PC-9 (cell line): ENCODE results near the gene SEC24C. TPM values are rescaled to one million over a fixed set of nuclear protein-coding genes. Genes with fewer than 3 reads are reported as not detected.
"Not testable (repeated sequence)": the region's sequence is repeated elsewhere in the genome, so short reads cannot be mapped to it uniquely, and the experiment has no call there.

ENCODE experiments used
- BruUV-seq: library from RNA; stranded (reverse); fragments of 400-500 nt; replicated peaks from 2 replicates; lab custom pipeline; 2021; lab: Mats Ljungman, UMichigan
- CTCF ChIA-PET: fragments of 300-600 bp; sonication (Branson Sonifier 250); formaldehyde crosslinking; loops from one replicate; lab custom pipeline; 2022; ENCODE audit warnings: antibody characterized with exemption; lab: Charles Lee
- POLR2A ChIA-PET: fragments of 300-600 bp; sonication (Branson Sonifier 250); formaldehyde crosslinking; loops from one replicate; lab custom pipeline; 2022; ENCODE audit warnings: antibody characterized with exemption; ENCODE audit not compliant: unreplicated experiment; lab: Charles Lee
- DNase-seq, 2 experiments: peaks; one replicate each; pipeline versions ENCODE4 v3.0.0 to v3.0.0-alpha.2; 2015 to 2022; ENCODE audit warnings: mixed read lengths in 1 of 2
- H2AFZ ChIP-seq: fragments of 200-600 bp; sonication (generic); 2 replicates; pipeline ENCODE4 v1.8.1; 2017; ENCODE audit warnings: antibody characterized with exemption
- H3F3A ChIP-seq: fragments of 200-600 bp; sonication (generic); 2 replicates; pipeline ENCODE4 v1.8.1; 2017; ENCODE audit warnings: antibody characterized with exemption, mild to moderate bottlenecking, low read depth; ENCODE audit not compliant: insufficient read depth
- H3K27ac ChIP-seq: fragments of 200-600 bp; sonication (generic); 2 replicates; pipeline ENCODE4 v1.6.1; 2016; ENCODE audit warnings: mixed run types
- H3K27me3 ChIP-seq: fragments of 200-600 bp; sonication (generic); 2 replicates; pipeline ENCODE4 v1.6.1; 2016; ENCODE audit warnings: low read depth, mixed run types; ENCODE audit not compliant: insufficient read depth
- H3K36me3 ChIP-seq: fragments of 200-600 bp; sonication (generic); 2 replicates; pipeline ENCODE4 v1.6.1; 2016; ENCODE audit warnings: low read depth, mixed run types
- H3K4me1 ChIP-seq: fragments of 200-600 bp; sonication (generic); replicated peaks from 2 replicates; pipeline ENCODE4 v1.6.1; 2016; ENCODE audit warnings: mixed run types; ENCODE audit not compliant: insufficient read depth
- H3K4me2 ChIP-seq: fragments of 200-600 bp; sonication (generic); 2 replicates; pipeline ENCODE4 v1.6.1; 2017; ENCODE audit warnings: mixed run types
- H3K4me3 ChIP-seq: fragments of 200-600 bp; sonication (generic); 2 replicates; pipeline ENCODE4 v1.6.1; 2016; ENCODE audit warnings: mixed run types
- H3K79me2 ChIP-seq: fragments of 200-600 bp; sonication (generic); 2 replicates; pipeline ENCODE4 v1.6.1; 2017; ENCODE audit warnings: low read depth, mixed run types
- H3K9me2 ChIP-seq: fragments of 200-600 bp; sonication (generic); 2 replicates; pipeline ENCODE4 v1.8.1; 2017; ENCODE audit warnings: mild to moderate bottlenecking; ENCODE audit not compliant: insufficient read depth
- H3K9me3 ChIP-seq: fragments of 200-600 bp; sonication (generic); 2 replicates; pipeline ENCODE4 v1.8.1; 2016; ENCODE audit warnings: low read depth; ENCODE audit not compliant: insufficient read depth
- H4K20me1 ChIP-seq: fragments of 200-600 bp; sonication (generic); 2 replicates; pipeline ENCODE4 v1.8.1; 2017; ENCODE audit not compliant: insufficient read depth
- intact Hi-C: fragments of 100-400 bp; cut with micrococcal nuclease; formaldehyde crosslinking; loops from one replicate; pipeline ENCODE4 v1.10.0; 2022; ENCODE audit not compliant: unreplicated experiment
- total RNA-seq: library from RNA; stranded (reverse); gene quantifications from 2 replicates; pipeline ENCODE4 v1.2.3, GENCODE V29; 2021

The SEC24C gene
- total RNA-seq, 1 experiment from 2014 or later: 105 TPM

DNA sequence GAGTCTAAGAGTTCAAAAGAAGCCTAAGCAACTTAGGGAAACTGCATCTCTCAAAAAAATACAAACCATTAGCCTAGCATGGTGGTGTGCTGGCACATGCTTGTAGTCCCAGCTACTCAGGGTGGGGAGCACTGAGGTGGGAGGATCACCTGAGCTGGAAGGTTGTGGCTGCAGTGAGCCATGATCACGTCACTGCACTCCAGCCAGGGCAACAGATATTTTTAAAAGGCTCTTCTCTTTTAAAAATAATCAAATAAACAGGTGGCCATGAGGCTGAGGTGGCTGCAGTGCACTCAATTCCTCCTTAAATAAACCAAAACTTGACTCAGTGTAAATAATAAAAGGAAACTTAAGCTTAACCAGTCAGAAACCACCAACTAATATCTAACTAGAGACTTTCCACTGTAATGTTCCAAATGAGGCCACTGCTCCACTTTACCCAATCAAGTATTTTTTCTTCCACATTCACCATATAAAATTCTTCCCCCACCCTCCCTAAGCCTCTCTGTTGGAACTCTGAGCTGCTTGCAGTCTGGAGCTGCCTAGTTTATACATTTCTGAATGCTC, 38.6 kb upstream of the SEC24C start:
- H3F3A ChIP-seq, H3K4me3 ChIP-seq, H3K9me2 ChIP-seq, intact Hi-C loops, CTCF ChIA-PET, DNase-seq, H4K20me1 ChIP-seq, H3K27me3 ChIP-seq, H3K4me1 ChIP-seq, H3K27ac ChIP-seq, H3K4me2 ChIP-seq, H3K36me3 ChIP-seq, H3K9me3 ChIP-seq, BruUV-seq, H2AFZ ChIP-seq, H3K79me2 ChIP-seq: not testable (repeated sequence)
- POLR2A ChIA-PET: interaction anchor here (0.6 kb wide), 1 partner anchor 434 kb away, joined by 4 read pairs; no protein-coding TSS in a partner anchor

GRCh38 chr10:73706488-73706887, 37.7 kb upstream of the SEC24C start:
- H3K4me2 ChIP-seq, H3K4me3 ChIP-seq, H3F3A ChIP-seq, POLR2A ChIA-PET, DNase-seq, BruUV-seq, intact Hi-C loops, H4K20me1 ChIP-seq, H2AFZ ChIP-seq, H3K27me3 ChIP-seq, H3K79me2 ChIP-seq, H3K36me3 ChIP-seq, H3K4me1 ChIP-seq, CTCF ChIA-PET, H3K9me3 ChIP-seq, H3K9me2 ChIP-seq, H3K27ac ChIP-seq: not testable (repeated sequence)

DNA sequence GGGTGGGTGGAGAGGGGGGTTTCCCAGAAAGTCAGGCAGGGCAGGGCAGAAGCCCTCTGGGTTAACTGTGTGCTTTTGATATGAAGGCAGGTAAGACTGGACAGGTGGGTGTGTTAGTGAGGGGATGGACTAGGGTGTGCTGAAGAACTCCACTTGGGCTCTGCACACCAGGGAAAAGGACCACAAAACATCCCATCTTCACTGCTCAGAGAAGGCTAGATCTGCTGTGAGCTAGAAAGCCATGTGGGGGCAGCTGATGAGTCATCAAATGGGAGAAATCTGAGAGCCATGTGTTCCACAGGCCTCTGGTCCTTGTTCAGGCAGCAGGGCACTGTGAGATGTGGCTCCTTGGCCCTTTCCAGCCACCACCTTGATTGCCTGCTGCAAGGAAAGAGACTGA, 36.5 kb upstream of the SEC24C start:
- CTCF ChIA-PET, intact Hi-C loops, BruUV-seq: not testable (repeated sequence)

GRCh38 chr10:73708122-73708521, 36.0 kb upstream of the SEC24C start:
- H3K4me2 ChIP-seq, H3K79me2 ChIP-seq, H3F3A ChIP-seq, BruUV-seq, H3K9me2 ChIP-seq, H3K4me3 ChIP-seq, DNase-seq, CTCF ChIA-PET, POLR2A ChIA-PET, intact Hi-C loops, H3K4me1 ChIP-seq, H2AFZ ChIP-seq, H3K36me3 ChIP-seq, H3K9me3 ChIP-seq, H4K20me1 ChIP-seq, H3K27ac ChIP-seq, H3K27me3 ChIP-seq: not testable (repeated sequence)

More for the DNA sequence above, 36.5 kb upstream of the SEC24C start:
- DNase-seq, H3K9me2 ChIP-seq, H3K27me3 ChIP-seq, H3K9me3 ChIP-seq, H4K20me1 ChIP-seq, H3K4me1 ChIP-seq, H3K79me2 ChIP-seq, H3F3A ChIP-seq, H2AFZ ChIP-seq, H3K36me3 ChIP-seq, POLR2A ChIA-PET, H3K4me3 ChIP-seq, H3K4me2 ChIP-seq, H3K27ac ChIP-seq: not testable (repeated sequence)

DNA sequence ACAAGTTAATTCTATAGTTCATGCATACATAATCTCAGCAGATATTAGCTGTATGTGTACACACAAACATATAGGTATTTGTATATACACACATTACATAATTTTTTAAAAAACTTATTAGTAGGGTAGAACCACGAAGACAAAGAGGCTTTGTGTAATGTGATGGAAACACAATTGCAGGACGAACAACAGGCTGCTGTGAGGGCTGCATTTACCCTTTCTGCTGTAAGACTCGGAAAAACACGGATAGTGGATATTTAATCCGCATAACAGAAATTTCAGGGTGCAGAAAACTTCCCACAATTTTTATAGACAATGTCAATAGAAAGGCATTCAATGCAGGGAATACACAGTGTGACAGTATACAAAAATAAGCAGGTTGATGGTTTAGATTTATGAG, 32.5 kb upstream of the SEC24C start:
- H3K4me1 ChIP-seq, BruUV-seq, H4K20me1 ChIP-seq, H3K9me2 ChIP-seq, CTCF ChIA-PET, DNase-seq, H3K4me3 ChIP-seq, H3K27ac ChIP-seq, H3K27me3 ChIP-seq, H2AFZ ChIP-seq, POLR2A ChIA-PET, H3K79me2 ChIP-seq, H3K4me2 ChIP-seq, H3F3A ChIP-seq, H3K9me3 ChIP-seq, H3K36me3 ChIP-seq, intact Hi-C loops: not testable (repeated sequence)

DNA sequence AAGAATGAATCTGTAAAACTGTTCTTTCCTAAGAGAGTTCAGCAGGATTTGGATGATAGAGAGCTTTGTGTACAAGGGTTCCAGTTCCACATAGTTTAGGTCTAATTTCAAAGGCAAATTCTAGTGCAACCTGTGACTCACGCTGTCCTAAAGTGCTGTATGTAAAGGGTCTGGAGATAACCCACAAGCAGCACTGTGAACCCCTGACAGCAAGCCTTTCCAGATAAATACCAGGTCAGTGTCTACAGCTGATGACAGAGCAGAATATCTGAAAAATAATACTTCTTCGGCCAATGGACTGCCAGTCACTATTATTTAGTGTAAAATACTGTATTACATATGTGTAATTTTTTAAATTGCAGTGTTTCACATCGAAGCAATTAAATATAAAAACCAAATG, 30.3 kb upstream of the SEC24C start:
- H3K4me1 ChIP-seq, H3K9me3 ChIP-seq, H2AFZ ChIP-seq, H3F3A ChIP-seq, intact Hi-C loops, CTCF ChIA-PET, BruUV-seq, H3K9me2 ChIP-seq, H3K4me2 ChIP-seq, H3K27me3 ChIP-seq, H3K4me3 ChIP-seq, POLR2A ChIA-PET, H3K79me2 ChIP-seq, H4K20me1 ChIP-seq, H3K27ac ChIP-seq, DNase-seq: not testable (repeated sequence)
- H3K36me3 ChIP-seq: peaks cover 25% of the 10 kb centered on the region

- peaks cover 28% of the 10 kb centered on the region for H3K36me3 ChIP-seq
- H3K9me2 ChIP-seq, H3K9me3 ChIP-seq, H4K20me1 ChIP-seq, H2AFZ ChIP-seq, H3K79me2 ChIP-seq, H3K27ac ChIP-seq, H3K4me3 ChIP-seq, POLR2A ChIA-PET, H3K27me3 ChIP-seq, CTCF ChIA-PET, DNase-seq, H3K4me1 ChIP-seq, H3F3A ChIP-seq, BruUV-seq, H3K4me2 ChIP-seq, intact Hi-C loops: not testable (repeated sequence)
These were observed 29.7 kb upstream of the SEC24C start for GRCh38 chr10:73714483-73714882.
